Ovary (tissue), 9 donors: Measurements from ENCODE around the gene CARMIL1. TPM values are rescaled to one million over a fixed set of nuclear protein-coding genes. Genes with fewer than 3 reads are reported as not detected.

Experiments used
- DNase-seq, 5 donors: peaks; one replicate each; pipeline ENCODE4 v3.0.0-alpha.2; 2019 to 2020
- H3K27ac ChIP-seq, 2 donors: fragments of 200-600 bp; one replicate each; pipeline versions ENCODE4 v1.5.1 to v1.8.0; 2019 to 2022
- H3K27me3 ChIP-seq: fragments of 200-600 bp; one replicate; pipeline ENCODE4 v1.8.0; 2022
- H3K36me3 ChIP-seq: fragments of 200-600 bp; sonication (generic); one replicate; pipeline ENCODE4 v1.5.1; 2019
- H3K4me1 ChIP-seq: one replicate; pipeline ENCODE4 v1.8.1; 2013; ENCODE audit warnings: mild to moderate bottlenecking, moderate library complexity; ENCODE audit not compliant: insufficient read depth
- H3K4me3 ChIP-seq: fragments of 200-600 bp; sonication (generic); one replicate; pipeline ENCODE4 v1.5.1; 2017
- H3K9me3 ChIP-seq, 2 donors: fragments of 200-600 bp in 1 of 2; sonication (generic) in 1 of 2; one replicate each; pipeline versions ENCODE4 v1.5.1 to v1.8.1; 2013 to 2019; ENCODE audit warnings: mild to moderate bottlenecking in 1 of 2, moderate library complexity in 1 of 2
- EP300 ChIP-seq: sonication (generic); formaldehyde crosslinking; IDR thresholded peaks from one replicate; pipeline ENCODE4 v1.6.1; 2017; ENCODE audit warnings: antibody characterized with exemption
- POLR2A ChIP-seq: fragments of 450-650 bp; IDR thresholded peaks from one replicate; pipeline ENCODE4 v1.6.1; 2017; ENCODE audit warnings: antibody characterized with exemption, mild to moderate bottlenecking, moderate library complexity
- WGBS, 3 donors: extraction: QIAGEN DNeasy Blood & Tissue Kit in 1 of 3; methylation state at CpG; one replicate each; pipeline versions ENCODE4 v1.1.5 to v1.1.7; 2013 to 2017; 5-methylcytosine and 5-hydroxymethylcytosine counted together
- intact Hi-C, 4 donors: fragments of 100-400 bp; cut with DNase I; formaldehyde crosslinking; loops; one replicate each; pipeline versions ENCODE4 v1.11.0 to v1.15.1; 2022 to 2023
- polyA plus RNA-seq, 2 donors: library from polyadenylated mRNA; stranded (reverse); fragments of 200-250 nt in 1 of 2; fragments of 350-450 nt in 1 of 2; fragmentation: Illumina TruSeq in 1 of 2; extraction: RNeasy Lipid Tissue Mini Kit (QIAGEN cat#74804) in 1 of 2; gene quantifications; one replicate each; pipeline ENCODE4 v1.2.3, GENCODE V29; 2013 to 2014
- total RNA-seq, 7 donors: library from RNA; depleted of rRNA in 2 of 7; stranded (reverse); fragments of >200 nt in 2 of 7; fragmentation: NEBNext Ultra II Directional in 3 of 7; extraction: Animal tissue kit (Norgen Biotek cat#: 25700) in 3 of 7; gene quantifications; one replicate each; pipeline versions ENCODE4 v1.1.0 to v1.2.4, GENCODE V29; 2016 to 2023
- TF ChIP-seq, protein P1 (sequence below), 3 donors: fragments of 450-650 bp in 2 of 3; fragments of 200-600 bp in 1 of 3; IDR thresholded peaks; one replicate each; pipeline versions ENCODE4 v1.5.1 to v1.8.0; 2016 to 2022; ENCODE audit warnings: antibody characterized with exemption in 3 of 3, mild to moderate bottlenecking in 1 of 3
- donor health status: DM: no; HTN: no; CAD: no; lungs with moderate emphysema.
- donor health status: DM: no; HTN: no; CAD: no.
- donor health status: Bipolar disorder and iron deficiency.
- donor health status: DM: yes; HTN: yes; CAD: no.
- donor health status: DM: no; HTN: no; CAD: no.
- donor health status: DM: yes; HTN: yes; CAD: no.

Gene CARMIL1
- total and polyA plus RNA-seq, 9 donors: 6.4 to 25.6 (median 16.8) TPM

DNA sequence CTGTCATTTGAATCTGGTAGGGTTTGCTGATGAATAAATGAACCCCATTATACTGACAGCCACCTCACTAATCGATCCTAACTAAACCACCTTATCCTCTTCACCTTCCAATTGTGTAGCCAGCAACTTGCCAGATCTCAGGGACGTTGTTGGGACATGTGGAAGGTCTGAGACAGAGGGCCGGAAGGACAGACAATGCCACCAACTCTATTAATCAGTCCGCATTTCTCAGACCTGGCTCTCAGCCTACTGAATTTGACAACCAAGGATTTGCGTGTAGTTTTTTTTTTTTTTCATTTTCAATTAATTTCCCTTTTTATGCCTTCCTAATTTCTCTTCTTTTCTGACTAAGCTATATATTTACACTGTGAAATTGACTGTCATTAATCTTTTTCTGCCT is 122.5 kb downstream of the CARMIL1 start:
- H3K9me3 ChIP-seq: no peaks in the 10 kb centered on the region
- 92 to 96% (median 94%) methylated on average over 5 of the region's 5 CpGs for WGBS, 3 donors
- H3K27me3 ChIP-seq: no peaks in the 10 kb centered on the region
- TF ChIP-seq, protein P1, sequence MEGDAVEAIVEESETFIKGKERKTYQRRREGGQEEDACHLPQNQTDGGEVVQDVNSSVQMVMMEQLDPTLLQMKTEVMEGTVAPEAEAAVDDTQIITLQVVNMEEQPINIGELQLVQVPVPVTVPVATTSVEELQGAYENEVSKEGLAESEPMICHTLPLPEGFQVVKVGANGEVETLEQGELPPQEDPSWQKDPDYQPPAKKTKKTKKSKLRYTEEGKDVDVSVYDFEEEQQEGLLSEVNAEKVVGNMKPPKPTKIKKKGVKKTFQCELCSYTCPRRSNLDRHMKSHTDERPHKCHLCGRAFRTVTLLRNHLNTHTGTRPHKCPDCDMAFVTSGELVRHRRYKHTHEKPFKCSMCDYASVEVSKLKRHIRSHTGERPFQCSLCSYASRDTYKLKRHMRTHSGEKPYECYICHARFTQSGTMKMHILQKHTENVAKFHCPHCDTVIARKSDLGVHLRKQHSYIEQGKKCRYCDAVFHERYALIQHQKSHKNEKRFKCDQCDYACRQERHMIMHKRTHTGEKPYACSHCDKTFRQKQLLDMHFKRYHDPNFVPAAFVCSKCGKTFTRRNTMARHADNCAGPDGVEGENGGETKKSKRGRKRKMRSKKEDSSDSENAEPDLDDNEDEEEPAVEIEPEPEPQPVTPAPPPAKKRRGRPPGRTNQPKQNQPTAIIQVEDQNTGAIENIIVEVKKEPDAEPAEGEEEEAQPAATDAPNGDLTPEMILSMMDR (IDR thresholded peaks at IDR 0.05): no peak
- TF ChIP-seq POLR2A: no peak
- TF ChIP-seq EP300: no peak
- H3K4me1 ChIP-seq: no peaks in the 10 kb centered on the region
- no peak overlapping the region for H3K4me3 ChIP-seq
- DNase-seq: no peak
- H3K36me3 ChIP-seq: no peaks in the 10 kb centered on the region
- H3K27ac ChIP-seq: no peak overlapping the region
- intact Hi-C loops: no loop called here

DNA sequence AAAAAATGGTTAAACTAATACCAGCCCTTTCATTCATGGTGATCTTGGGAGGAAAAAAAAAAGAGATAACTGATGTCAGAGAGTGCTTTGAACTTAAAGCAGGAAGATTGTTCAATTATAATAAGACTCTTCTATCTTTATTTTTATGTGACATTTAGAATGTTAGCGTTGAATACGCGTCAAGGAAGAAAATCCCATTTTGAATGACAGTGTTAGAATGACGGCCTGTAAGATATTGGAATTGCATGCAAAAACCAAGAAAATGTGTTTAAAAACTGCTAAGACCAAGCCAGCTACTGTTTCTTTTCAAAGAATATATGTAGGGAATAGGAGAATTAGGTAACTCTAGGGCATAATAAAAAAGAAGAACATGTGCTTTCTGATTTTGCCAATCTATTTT is 123.0 kb downstream of the CARMIL1 start:
- Histone ChIP-seq H3K27ac (no peak overlapping the region), H3K27me3 (no peaks in the 10 kb centered on the region), H3K4me1 (no peaks in the 10 kb centered on the region), H3K4me3 (no peak overlapping the region), H3K9me3 (no peaks in the 10 kb centered on the region), H3K36me3 (no peaks in the 10 kb centered on the region)
- 73 to 98% (median 97%) methylated on average over 4 of the region's 4 CpGs for WGBS, 3 donors
- DNase-seq: no peak
- intact Hi-C loops: no loop called here
- TF ChIP-seq POLR2A: no peak
- TF ChIP-seq, protein P1 (IDR thresholded peaks at IDR 0.05): no peak
- no peak for TF ChIP-seq EP300

- H3K4me1 ChIP-seq: no peaks in the 10 kb centered on the region
- H3K27me3 ChIP-seq: no peaks in the 10 kb centered on the region
- H3K9me3 ChIP-seq: no peaks in the 10 kb centered on the region
- DNase-seq: no peak
- intact Hi-C loops: no loop called here
- no peaks in the 10 kb centered on the region for H3K36me3 ChIP-seq
- no peak overlapping the region for H3K4me3 ChIP-seq
- 94 to 97% (median 96%) methylated on average over 2 of the region's 2 CpGs for WGBS, 3 donors
- TF ChIP-seq EP300 (no peak), POLR2A (no peak)
- TF ChIP-seq, protein P1 (IDR thresholded peaks at IDR 0.05): no peak
- H3K27ac ChIP-seq: no peak overlapping the region
Measured at GRCh38 chr6:25403150-25403549, 124.0 kb downstream of the CARMIL1 start.

DNA sequence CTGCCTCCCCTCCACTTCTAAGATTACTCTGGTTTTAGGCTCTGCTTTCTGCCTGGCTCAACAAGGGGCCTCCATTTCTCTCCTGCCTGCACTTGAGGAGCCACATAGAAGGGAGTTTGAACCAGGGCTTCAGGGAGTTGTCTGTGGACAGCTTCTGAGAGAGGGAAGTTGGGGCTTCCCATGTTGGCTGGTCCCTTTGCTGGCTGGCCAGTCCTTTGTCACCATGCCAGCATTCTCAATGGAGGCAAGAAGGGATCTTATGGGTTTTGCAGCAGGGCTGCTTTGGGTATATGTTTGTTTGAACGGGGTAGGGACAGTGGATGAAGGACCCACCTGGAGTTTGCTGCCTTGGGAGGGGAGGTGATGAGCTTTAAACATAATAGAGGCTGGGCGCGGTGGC is 124.9 kb downstream of the CARMIL1 start:
- Histone ChIP-seq H3K9me3 (no peaks in the 10 kb centered on the region), H3K27me3 (no peaks in the 10 kb centered on the region), H3K4me1 (peaks cover 1% of the 10 kb centered on the region), H3K4me3 (no peak overlapping the region), H3K27ac (no peak overlapping the region), H3K36me3 (no peaks in the 10 kb centered on the region)
- WGBS, 3 donors: 94 to 98% (median 96%) methylated on average over 3 of the region's 3 CpGs
- TF ChIP-seq, protein P1 (IDR thresholded peaks at IDR 0.05): no peak
- TF ChIP-seq POLR2A: no peak
- no peak for TF ChIP-seq EP300
- DNase-seq: no peak
- intact Hi-C loops: no loop called here
